Fibroblast of villous mesenchyme (primary cell): Measurements from ENCODE around the gene TMEM238. TPM values are rescaled to one million over a fixed set of nuclear protein-coding genes. Genes with fewer than 3 reads are reported as not detected.
A peak's percentile ranks its signal among the peaks of the same experiment; 100 is the strongest.
"Not testable (repeated sequence)": the region's sequence is repeated elsewhere in the genome, so short reads cannot be mapped to it uniquely, and the experiment has no call there.

Source experiments
- DNase-seq: peaks from one replicate; pipeline ENCODE4 v3.0.0-alpha.2; 2010; ENCODE audit warnings: low read depth
- H3K4me3 ChIP-seq: 2 replicates; pipeline ENCODE4 v1.5.1; 2011; ENCODE audit warnings: low read depth, mild to moderate bottlenecking, low read length
- CTCF ChIP-seq: IDR thresholded peaks from 2 replicates; pipeline ENCODE4 v1.5.1; 2012; ENCODE audit warnings: low read depth, mild to moderate bottlenecking, low read length; ENCODE audit not compliant: insufficient read depth
- total RNA-seq: library from RNA; depleted of rRNA; stranded (reverse); fragments of >200 nt; gene quantifications from 2 replicates; pipeline ENCODE4 v1.2.3, GENCODE V29; 2012

TMEM238 gene
- total RNA-seq, 1 donor = not detected

- no peak overlapping the region for H3K4me3 ChIP-seq
- peak; percentile 32 for DNase-seq
- TF ChIP-seq CTCF = no peak
These were observed 50.2 kb downstream of the TMEM238 start for GRCh38 chr19:55333870-55334269.

GRCh38 chr19:55329791-55330190 is 54.3 kb downstream of the TMEM238 start:
- DNase-seq, H3K4me3 ChIP-seq: not testable (repeated sequence)

Other genes with a start within 250 kb of the TMEM238 start
- gene TNNT1, start 235.1 kb downstream of the TMEM238 start, total RNA-seq = under 0.01 and 0.64 TPM in 2 replicates
- not detected in 2 replicates for gene TNNI3, start 226.6 kb downstream of the TMEM238 start, total RNA-seq
- gene DNAAF3, start 217.7 kb downstream of the TMEM238 start, total RNA-seq = under 0.01 TPM in 1 of 2 replicates, not detected in the other
- gene SYT5, start 204.0 kb downstream of the TMEM238 start, total RNA-seq = under 0.01 and 0.86 TPM in 2 replicates
- gene PTPRH, start 174.8 kb downstream of the TMEM238 start, total RNA-seq = 3.9 and 7.1 TPM in 2 replicates
- gene TMEM86B, start 155.5 kb downstream of the TMEM238 start, total RNA-seq = 1.6 and 1.7 TPM in 2 replicates
- gene PPP6R1, start 125.3 kb downstream of the TMEM238 start, total RNA-seq = 35.1 and 38.9 TPM in 2 replicates
- gene HSPBP1, start 104.2 kb downstream of the TMEM238 start, total RNA-seq = 25.0 and 31.9 TPM in 2 replicates
- gene BRSK1, start 100.3 kb downstream of the TMEM238 start, total RNA-seq = 5.6 and 6.1 TPM in 2 replicates
- gene TMEM150B, start 59.0 kb downstream of the TMEM238 start, total RNA-seq = not detected in 2 replicates
- gene KMT5C, start 44.4 kb downstream of the TMEM238 start, total RNA-seq = 6.9 and 8.7 TPM in 2 replicates
- under 0.01 TPM in 1 of 2 replicates, not detected in the other for gene COX6B2, start 29.6 kb downstream of the TMEM238 start, total RNA-seq
- gene GARIN5B, start 21.0 kb downstream of the TMEM238 start, total RNA-seq = not detected in 2 replicates
- 3.0 and 5.2 TPM in 2 replicates for gene IL11, start 13.8 kb downstream of the TMEM238 start, total RNA-seq
- not detected in 2 replicates for gene TMEM190, start 7.5 kb downstream of the TMEM238 start, total RNA-seq
- gene RPL28, start 1.6 kb upstream of the TMEM238 start, total RNA-seq = 124 and 164 TPM in 2 replicates
- gene UBE2S, start 23.5 kb upstream of the TMEM238 start, total RNA-seq = 108 and 155 TPM in 2 replicates
- gene SHISA7, start 59.0 kb upstream of the TMEM238 start, total RNA-seq = not detected in 2 replicates
- 57.9 and 74.4 TPM in 2 replicates for gene ISOC2, start 77.3 kb upstream of the TMEM238 start, total RNA-seq
- gene C19orf85, start 80.5 kb upstream of the TMEM238 start, total RNA-seq = not detected in 2 replicates
- gene ZNF628, start 92.3 kb upstream of the TMEM238 start, total RNA-seq = 0.86 and 2.6 TPM in 2 replicates
- 18.1 and 20.3 TPM in 2 replicates for gene NAT14, start 100.9 kb upstream of the TMEM238 start, total RNA-seq
- gene SSC5D, start 104.1 kb upstream of the TMEM238 start, total RNA-seq = 21.2 and 23.2 TPM in 2 replicates
- gene SBK2, start 152.8 kb upstream of the TMEM238 start, total RNA-seq = not detected in 2 replicates
- gene SBK3, start 161.3 kb upstream of the TMEM238 start, total RNA-seq = under 0.01 TPM in 2 replicates
- gene ZNF579, start 196.6 kb upstream of the TMEM238 start, total RNA-seq = 5.6 and 7.7 TPM in 2 replicates
- gene FIZ1, start 215.2 kb upstream of the TMEM238 start, total RNA-seq = 4.3 and 5.2 TPM in 2 replicates
- 4.7 and 6.4 TPM in 2 replicates for gene ZNF524, start 216.0 kb upstream of the TMEM238 start, total RNA-seq
- 1.3 and 1.9 TPM in 2 replicates for gene ZNF865, start 221.4 kb upstream of the TMEM238 start, total RNA-seq
- 5.6 and 7.4 TPM in 2 replicates for gene ZNF784, start 240.3 kb upstream of the TMEM238 start, total RNA-seq